Trophoblast cell (in vitro differentiated cells and primary cell): ENCODE data around the gene BABAM2.

Experiments
- DNase-seq, 2 donors: peaks; one replicate each; pipeline ENCODE4 v3.0.0-alpha.2; 2016
- H2AFZ ChIP-seq: 2 replicates; pipeline ENCODE4 v1.6.1; 2013; ENCODE audit warnings: low read length, moderate library complexity, mild to moderate bottlenecking; ENCODE audit not compliant: insufficient read depth, poor library complexity
- H2AK5ac ChIP-seq: 2 replicates; pipeline ENCODE4 v1.6.1; 2013; ENCODE audit warnings: mild to moderate bottlenecking, low read length
- H2BK120ac ChIP-seq: 2 replicates; pipeline ENCODE4 v1.6.1; 2013; ENCODE audit warnings: low read length, mild to moderate bottlenecking, moderate library complexity; ENCODE audit not compliant: insufficient read depth, poor library complexity
- H2BK12ac ChIP-seq: 2 replicates; pipeline ENCODE4 v1.6.1; 2013; ENCODE audit warnings: mild to moderate bottlenecking, low read length, moderate library complexity
- H2BK5ac ChIP-seq: 2 replicates; pipeline ENCODE4 v1.6.1; 2013; ENCODE audit warnings: low read length, low read depth, moderate library complexity, mild to moderate bottlenecking; ENCODE audit not compliant: poor library complexity
- H3K14ac ChIP-seq: 2 replicates; pipeline ENCODE4 v1.6.1; 2013; ENCODE audit warnings: mild to moderate bottlenecking, low read length
- H3K18ac ChIP-seq: 2 replicates; pipeline ENCODE4 v1.6.1; 2013; ENCODE audit warnings: mild to moderate bottlenecking, low read length
- H3K23ac ChIP-seq: 2 replicates; pipeline ENCODE4 v1.6.1; 2013; ENCODE audit warnings: low read length
- H3K27ac ChIP-seq: 2 replicates; pipeline ENCODE4 v1.5.1; 2013; ENCODE audit warnings: low read depth, mild to moderate bottlenecking, inconsistent platforms, low read length, moderate library complexity
- H3K27me3 ChIP-seq: 2 replicates; pipeline ENCODE4 v1.6.1; 2013; ENCODE audit warnings: inconsistent platforms, mild to moderate bottlenecking, low read length, moderate library complexity; ENCODE audit not compliant: insufficient read depth
- H3K36me3 ChIP-seq, 2 experiments: 1 replicate in 1 of 2; 2 replicates in 1 of 2; pipeline ENCODE4 v1.6.1; 2013; ENCODE audit warnings: low read length in 2 of 2, mild to moderate bottlenecking in 2 of 2, moderate library complexity in 1 of 2; ENCODE audit not compliant: insufficient read depth in 2 of 2, control insufficient read depth in 1 of 2
- H3K4ac ChIP-seq: 2 replicates; pipeline ENCODE4 v1.6.1; 2013; ENCODE audit warnings: low read depth, mild to moderate bottlenecking, low read length, moderate library complexity
- H3K4me1 ChIP-seq, 2 experiments: 1 replicate in 1 of 2; 2 replicates in 1 of 2; pipeline ENCODE4 v1.6.1; 2013; ENCODE audit warnings: low read length in 2 of 2, mild to moderate bottlenecking in 2 of 2, moderate library complexity in 1 of 2; ENCODE audit not compliant: insufficient read depth in 2 of 2, control insufficient read depth in 1 of 2
- H3K4me2 ChIP-seq: 2 replicates; pipeline ENCODE4 v1.6.1; 2013; ENCODE audit warnings: inconsistent platforms, mild to moderate bottlenecking, low read length, moderate library complexity
- H3K4me3 ChIP-seq: 2 replicates; pipeline ENCODE4 v1.5.1; 2013; ENCODE audit warnings: mild to moderate bottlenecking, low read depth, low read length, inconsistent platforms
- H3K79me1 ChIP-seq: one replicate; pipeline ENCODE4 v1.6.1; 2013; ENCODE audit warnings: low read length
- H3K79me2 ChIP-seq: 2 replicates; pipeline ENCODE4 v1.6.1; 2013; ENCODE audit warnings: low read length, mild to moderate bottlenecking; ENCODE audit not compliant: control insufficient read depth, insufficient read depth, poor library complexity
- H3K9ac ChIP-seq: 2 replicates; pipeline ENCODE4 v1.6.1; 2013; ENCODE audit warnings: mild to moderate bottlenecking, low read length
- H3K9me3 ChIP-seq: 2 replicates; pipeline ENCODE4 v1.6.1; 2013; ENCODE audit warnings: low read depth, mild to moderate bottlenecking, control low read depth, inconsistent platforms, low read length; ENCODE audit not compliant: insufficient read depth
- H4K12ac ChIP-seq: 2 replicates; pipeline ENCODE4 v1.6.1; 2013; ENCODE audit warnings: low read depth, mild to moderate bottlenecking, low read length, moderate library complexity
- H4K8ac ChIP-seq: 2 replicates; pipeline ENCODE4 v1.6.1; 2013; ENCODE audit warnings: low read depth, mild to moderate bottlenecking, low read length, moderate library complexity
- H4K91ac ChIP-seq: one replicate; pipeline ENCODE4 v1.6.1; 2013; ENCODE audit warnings: low read depth, mild to moderate bottlenecking, low read length, moderate library complexity
- WGBS: extraction: QIAGEN DNeasy Blood & Tissue Kit; methylation state at CpG from one replicate; pipeline ENCODE4 v1.1.7; 2013; ENCODE audit warnings: missing lambda C conversion rate; ENCODE audit not compliant: insufficient read length, insufficient coverage; ENCODE audit errors: extremely low coverage; 5-methylcytosine and 5-hydroxymethylcytosine counted together

BABAM2 gene

GRCh38 chr2:28058791-28059190 lies 168.3 kb downstream of the BABAM2 start:
- Histone ChIP-seq H2BK5ac (no peak overlapping the region), H3K18ac (no peak overlapping the region), H4K8ac (no peak overlapping the region), H3K9me3 (no peaks in the 10 kb centered on the region), H2BK120ac (no peak overlapping the region), H3K79me2 (no peaks in the 10 kb centered on the region), H3K23ac (no peak overlapping the region), H2BK12ac (no peak overlapping the region), H3K27me3 (no peaks in the 10 kb centered on the region), H3K27ac (no peak overlapping the region), H3K4me2 (no peak overlapping the region), H4K91ac (no peak overlapping the region), H3K79me1 (no peaks in the 10 kb centered on the region), H3K36me3 (no peaks in the 10 kb centered on the region), H3K4ac (no peak overlapping the region), H2AK5ac (no peak overlapping the region), H3K4me3 (no peak overlapping the region), H3K4me1 (no peaks in the 10 kb centered on the region), H3K9ac (no peak overlapping the region), H4K12ac (no peak overlapping the region), H2AFZ (no peak overlapping the region), H3K14ac (no peak overlapping the region)
- DNase-seq, result no peak
- no CpG with 5 or more reads among the region's 5 CpGs for WGBS

- H3K36me3 ChIP-seq, result no peaks in the 10 kb centered on the region
- H2BK120ac ChIP-seq, result no peak overlapping the region
- no peak overlapping the region for H4K8ac ChIP-seq
- H4K91ac ChIP-seq, result no peak overlapping the region
- H3K23ac ChIP-seq, result no peak overlapping the region
- H3K18ac ChIP-seq, result no peak overlapping the region
- H3K4me2 ChIP-seq, result no peak overlapping the region
- no peak overlapping the region for H3K14ac ChIP-seq
- no peak overlapping the region for H2BK5ac ChIP-seq
- H3K27me3 ChIP-seq, result no peaks in the 10 kb centered on the region
- H2AFZ ChIP-seq, result no peak overlapping the region
- no peaks in the 10 kb centered on the region for H3K79me1 ChIP-seq
- no CpG with 5 or more reads among the region's 2 CpGs for WGBS
- no peak overlapping the region for H3K27ac ChIP-seq
- H4K12ac ChIP-seq, result no peak overlapping the region
- no peak overlapping the region for H2BK12ac ChIP-seq
- no peak for DNase-seq
- no peak overlapping the region for H3K4ac ChIP-seq
- H2AK5ac ChIP-seq, result no peak overlapping the region
- no peaks in the 10 kb centered on the region for H3K4me1 ChIP-seq
- H3K4me3 ChIP-seq, result no peak overlapping the region
- no peak overlapping the region for H3K9ac ChIP-seq
- H3K79me2 ChIP-seq, result no peaks in the 10 kb centered on the region
- H3K9me3 ChIP-seq, result no peaks in the 10 kb centered on the region
These were observed 172.3 kb downstream of the BABAM2 start for GRCh38 chr2:28062867-28063266.

- no peak overlapping the region for H3K23ac ChIP-seq
- no peak overlapping the region for H2BK12ac ChIP-seq
- no peak overlapping the region for H4K12ac ChIP-seq
- no peak overlapping the region for H3K9ac ChIP-seq
- no peaks in the 10 kb centered on the region for H3K9me3 ChIP-seq
- no peaks in the 10 kb centered on the region for H3K4me1 ChIP-seq
- H3K4me3 ChIP-seq, result no peak overlapping the region
- H3K79me2 ChIP-seq, result no peaks in the 10 kb centered on the region
- no peaks in the 10 kb centered on the region for H3K79me1 ChIP-seq
- H4K8ac ChIP-seq, result no peak overlapping the region
- no peak overlapping the region for H2BK120ac ChIP-seq
- DNase-seq, result no peak
- H2AFZ ChIP-seq, result no peak overlapping the region
- no peaks in the 10 kb centered on the region for H3K36me3 ChIP-seq
- H3K18ac ChIP-seq, result no peak overlapping the region
- no peak overlapping the region for H3K14ac ChIP-seq
- H3K27ac ChIP-seq, result no peak overlapping the region
- no peak overlapping the region for H2AK5ac ChIP-seq
- H3K4me2 ChIP-seq, result no peak overlapping the region
- no peaks in the 10 kb centered on the region for H3K27me3 ChIP-seq
- H4K91ac ChIP-seq, result no peak overlapping the region
- no peak overlapping the region for H3K4ac ChIP-seq
- no peak overlapping the region for H2BK5ac ChIP-seq
These were observed 173.0 kb downstream of the BABAM2 start for GRCh38 chr2:28063492-28063962.

- Histone ChIP-seq H3K14ac (no peak overlapping the region), H3K4ac (no peak overlapping the region), H2AFZ (no peak overlapping the region), H2AK5ac (no peak overlapping the region), H3K4me3 (no peak overlapping the region), H3K9me3 (no peaks in the 10 kb centered on the region), H3K27me3 (no peaks in the 10 kb centered on the region), H3K9ac (no peak overlapping the region), H3K27ac (no peak overlapping the region), H2BK5ac (no peak overlapping the region), H2BK120ac (no peak overlapping the region), H3K79me1 (no peaks in the 10 kb centered on the region), H3K4me1 (no peaks in the 10 kb centered on the region), H4K12ac (no peak overlapping the region), H3K79me2 (no peaks in the 10 kb centered on the region), H3K18ac (no peak overlapping the region), H4K91ac (no peak overlapping the region), H2BK12ac (no peak overlapping the region), H3K23ac (no peak overlapping the region), H3K4me2 (no peak overlapping the region), H3K36me3 (no peaks in the 10 kb centered on the region), H4K8ac (no peak overlapping the region)
- no peak for DNase-seq
- no CpG with 5 or more reads among the region's 1 CpG for WGBS
These were observed 177.1 kb downstream of the BABAM2 start for GRCh38 chr2:28067602-28068001.
